AML-193 (cell line): ENCODE results near the gene ZNF219.

ENCODE experiments used
- DNase-seq, 2 experiments: peaks; one replicate each; lab custom pipeline; 2025; lab: John Stamatoyannopoulos, UW

ZNF219 gene

DNA sequence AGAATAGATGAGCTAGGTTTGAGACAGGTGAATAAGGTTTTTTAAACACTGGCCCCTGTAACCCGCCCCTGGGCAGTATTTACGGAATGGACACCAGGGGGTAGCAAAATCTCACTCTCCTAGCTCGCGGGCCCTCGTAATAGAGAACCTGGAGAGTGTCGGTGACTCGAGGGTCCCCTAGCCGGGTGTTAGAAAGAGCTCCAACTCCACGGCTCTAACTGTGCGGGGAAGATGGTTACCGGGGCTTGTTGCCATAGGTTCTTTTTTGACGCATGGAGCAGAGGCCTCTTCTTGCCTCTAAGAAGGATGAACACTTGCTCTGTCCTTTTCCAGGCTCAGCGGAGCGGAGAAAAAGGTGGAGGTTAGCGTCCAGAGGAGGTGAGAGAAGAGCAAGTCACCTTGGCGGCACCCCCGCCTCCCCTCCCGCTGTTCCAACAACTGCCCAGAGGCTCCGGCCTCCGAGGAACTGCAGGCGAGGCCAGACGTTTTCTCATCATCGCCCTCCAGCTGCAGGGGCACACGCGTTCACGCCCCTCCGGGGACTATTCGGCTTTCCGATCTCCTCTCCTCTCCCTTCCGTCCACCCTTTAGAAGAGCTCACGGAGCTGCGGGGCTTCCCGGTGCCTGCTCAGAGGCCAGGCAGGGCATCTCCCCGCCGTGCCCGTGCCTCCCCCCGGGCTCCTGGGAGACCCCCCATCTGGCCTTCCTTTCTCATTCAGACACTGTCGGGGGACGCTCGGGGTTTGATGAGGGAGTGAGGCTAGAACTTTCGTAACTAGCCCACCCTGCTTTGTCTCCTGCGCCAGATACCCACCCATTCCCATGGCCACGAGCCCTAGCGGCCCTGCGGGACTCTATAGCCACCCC, 29.7 kb downstream of the ZNF219 start:
- peak; percentile 47 to 75 for DNase-seq

DNA sequence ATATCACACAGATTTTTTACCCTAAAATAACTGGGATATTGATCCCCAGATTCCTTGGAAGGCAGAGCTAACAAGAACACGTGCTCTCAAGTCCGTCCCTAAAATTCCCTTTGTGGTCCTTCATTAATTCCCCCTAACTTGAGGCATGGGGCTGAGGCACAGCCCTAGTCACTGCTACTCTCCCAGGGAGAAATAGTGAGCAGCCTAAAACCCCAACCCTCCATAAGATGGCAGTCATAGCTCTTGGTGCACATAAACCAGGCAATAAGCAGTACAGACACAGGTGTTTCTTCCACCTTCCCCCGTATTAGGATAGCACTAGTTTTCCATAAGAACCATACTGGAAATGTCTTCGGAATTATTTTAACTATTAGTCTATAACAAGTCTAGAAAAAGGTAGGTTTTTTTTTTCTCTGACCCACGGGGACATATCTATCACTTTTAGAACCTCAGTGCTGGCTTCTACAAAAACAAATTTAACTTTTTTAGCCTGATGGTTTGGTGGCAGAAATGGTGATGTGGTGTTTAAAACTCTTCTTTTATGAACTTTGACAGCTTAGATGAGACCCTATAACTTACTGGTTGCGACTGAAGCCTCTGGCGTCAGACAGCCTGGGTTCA, 31.5 kb downstream of the ZNF219 start:
- DNase-seq = peak; percentile 3 to 13

DNA sequence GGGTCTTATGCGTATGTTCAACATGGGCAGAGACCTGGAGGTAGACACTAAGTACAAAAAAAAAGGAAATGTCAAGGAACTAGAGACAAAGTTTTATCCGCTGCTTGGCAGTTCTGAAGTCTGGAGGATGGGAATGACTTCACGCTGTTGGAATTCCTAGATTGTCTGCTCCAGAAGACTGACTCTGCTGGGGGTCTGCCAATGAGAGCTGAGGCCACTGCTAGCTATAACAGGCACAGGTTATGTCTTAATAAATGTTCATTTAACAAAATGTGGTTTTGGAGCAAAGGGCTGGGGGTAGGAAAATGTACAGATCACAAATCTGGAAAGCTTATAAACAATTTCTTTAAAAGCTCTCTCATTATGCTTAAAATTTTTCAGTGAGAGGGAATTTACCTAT, 35.0 kb downstream of the ZNF219 start:
- DNase-seq = no peak

DNA sequence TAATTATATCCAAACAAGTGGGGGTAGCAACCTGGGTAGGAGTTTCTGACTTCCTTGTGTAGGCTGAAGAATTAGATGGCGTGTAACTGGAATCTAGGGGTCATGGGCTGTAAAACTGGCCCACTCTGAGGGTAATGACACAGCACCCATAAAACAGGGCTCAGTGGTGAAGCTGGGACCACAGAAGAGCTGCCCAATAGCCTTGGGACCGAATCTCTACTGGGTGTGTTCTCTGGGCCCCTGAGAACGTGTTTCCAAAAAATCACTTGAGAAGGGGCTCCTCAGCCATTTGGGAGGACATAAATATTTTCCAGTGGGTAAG, 37.1 kb downstream of the ZNF219 start:
- DNase-seq = no peak

DNA sequence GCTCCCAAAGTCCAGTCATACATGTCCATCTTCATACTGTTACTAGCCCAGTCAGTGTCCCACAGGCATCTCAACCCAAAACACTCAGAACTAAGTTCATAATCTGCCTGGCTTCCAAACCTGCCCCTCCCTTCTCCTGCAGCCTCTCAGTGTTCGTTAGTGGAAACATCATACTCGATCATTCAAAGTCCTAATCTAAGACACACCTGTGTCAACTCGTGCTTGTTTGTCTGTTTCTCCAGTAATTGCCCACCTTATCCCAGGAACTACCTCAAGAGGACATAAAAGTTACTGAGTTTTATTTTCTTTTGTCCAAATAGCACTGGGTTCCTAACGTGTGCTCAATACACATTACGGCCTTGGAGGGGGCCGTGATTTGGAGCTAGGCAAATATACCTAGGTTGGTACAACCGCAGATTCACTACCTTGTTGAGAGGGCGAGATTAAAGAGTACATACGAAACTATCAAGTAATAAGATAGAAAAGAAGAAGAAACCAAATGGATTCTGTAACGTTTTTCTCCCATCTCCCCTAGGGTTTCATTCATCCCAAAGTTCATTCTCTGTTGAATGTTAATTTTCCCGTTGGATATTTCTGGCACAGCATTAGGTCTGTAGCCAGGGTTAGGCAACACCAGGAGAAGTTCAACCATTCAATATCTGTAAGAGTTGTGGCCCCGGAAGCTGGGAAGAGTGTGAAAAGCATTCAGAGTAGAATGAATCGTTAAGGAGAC, 37.7 kb downstream of the ZNF219 start:
- DNase-seq = no peak

DNA sequence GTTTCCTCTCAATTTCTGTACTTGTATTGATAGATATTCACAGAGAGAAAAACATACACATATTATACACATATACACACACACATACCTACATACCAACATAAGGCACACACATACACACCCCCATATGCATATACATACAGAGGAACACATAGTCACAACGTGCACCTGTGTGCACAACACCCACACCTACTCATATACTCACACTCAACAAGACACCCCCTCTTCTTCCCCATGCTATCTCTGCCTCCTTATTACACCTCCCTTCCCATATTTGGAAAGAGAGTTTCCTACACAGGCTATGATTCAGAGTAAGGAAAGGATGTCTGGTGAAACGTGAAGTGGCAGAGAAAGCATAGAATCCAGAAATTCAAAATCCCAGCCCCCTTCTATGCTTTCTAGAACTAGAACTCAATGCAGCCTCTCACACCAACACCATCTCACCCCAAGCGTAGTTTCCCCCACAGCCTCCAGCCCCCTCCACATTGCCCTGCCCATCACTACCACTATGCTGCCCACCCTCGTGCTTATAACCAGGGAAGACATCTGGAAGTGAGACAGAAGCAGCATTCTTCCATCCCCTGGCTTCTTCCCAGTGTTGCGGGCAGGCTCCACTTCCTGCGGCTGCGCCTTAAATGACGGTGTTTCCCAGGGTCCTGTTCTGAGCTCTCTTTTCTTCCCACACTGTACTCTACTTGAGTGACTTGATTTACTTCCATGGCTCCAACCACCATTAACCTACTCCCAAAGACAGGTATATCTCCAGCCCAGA, 38.4 kb downstream of the ZNF219 start:
- DNase-seq = no peak

DNA sequence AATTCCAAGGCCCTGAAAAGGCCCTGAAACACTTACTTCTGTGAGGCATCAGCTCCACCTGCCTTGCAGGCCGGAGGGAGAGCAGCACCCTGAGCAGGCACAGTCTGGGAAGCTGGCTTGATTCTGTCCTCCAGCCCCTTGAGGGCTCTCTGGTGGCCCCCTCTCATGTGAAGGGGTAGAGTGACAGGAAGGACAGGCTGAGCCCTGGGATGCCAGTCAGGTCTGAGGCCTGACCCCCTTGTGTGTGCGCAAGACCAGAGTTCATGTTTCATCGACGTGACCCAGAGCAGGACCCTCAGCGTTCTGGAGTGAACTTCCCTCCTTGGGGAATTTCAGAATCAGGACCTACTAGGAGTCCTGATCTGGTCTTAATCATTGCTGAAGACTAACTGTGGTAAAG, 39.6 kb downstream of the ZNF219 start:
- no peak for DNase-seq

DNA sequence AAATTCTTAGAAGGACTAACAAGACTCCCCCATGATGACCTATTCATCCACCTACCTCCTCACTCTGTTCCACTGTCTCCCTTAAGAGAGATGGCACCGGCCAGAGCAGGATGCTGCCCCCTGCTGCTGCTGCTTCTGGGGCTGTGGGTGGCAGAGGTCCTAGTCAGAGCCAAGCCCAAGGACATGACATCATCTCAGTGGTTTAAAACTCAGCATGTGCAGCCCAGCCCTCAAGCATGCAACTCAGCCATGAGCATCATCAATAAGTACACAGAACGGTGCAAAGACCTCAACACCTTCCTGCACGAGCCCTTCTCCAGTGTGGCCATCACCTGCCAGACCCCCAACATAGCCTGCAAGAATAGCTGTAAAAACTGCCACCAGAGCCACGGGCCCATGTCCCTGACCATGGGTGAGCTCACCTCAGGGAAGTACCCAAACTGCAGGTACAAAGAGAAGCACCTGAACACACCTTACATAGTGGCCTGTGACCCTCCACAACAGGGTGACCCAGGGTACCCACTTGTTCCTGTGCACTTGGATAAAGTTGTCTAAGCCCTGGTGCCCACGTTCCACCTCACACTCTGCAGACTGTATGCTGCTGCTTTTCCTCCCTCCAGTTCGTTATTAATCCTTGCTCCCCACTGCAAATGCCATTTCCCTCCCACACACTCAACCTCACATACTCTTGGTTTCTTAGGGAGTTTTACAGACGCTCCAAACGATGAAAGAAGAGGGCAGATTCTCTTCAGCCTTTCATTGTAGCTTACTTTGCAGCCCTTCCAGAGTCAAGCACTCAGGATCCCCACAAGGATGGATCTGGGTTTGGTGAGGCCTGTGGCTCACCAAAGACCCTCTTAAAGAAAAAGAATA, 40.4 kb downstream of the ZNF219 start, which contains the start of gene RNASE8:
Gene RNASE8 (plus strand): TSS at position 20 of the 873 bp plus-strand sequence. CDS start 71 bp downstream, at position 91.
- peak; percentile 25 to 26 for DNase-seq

DNA sequence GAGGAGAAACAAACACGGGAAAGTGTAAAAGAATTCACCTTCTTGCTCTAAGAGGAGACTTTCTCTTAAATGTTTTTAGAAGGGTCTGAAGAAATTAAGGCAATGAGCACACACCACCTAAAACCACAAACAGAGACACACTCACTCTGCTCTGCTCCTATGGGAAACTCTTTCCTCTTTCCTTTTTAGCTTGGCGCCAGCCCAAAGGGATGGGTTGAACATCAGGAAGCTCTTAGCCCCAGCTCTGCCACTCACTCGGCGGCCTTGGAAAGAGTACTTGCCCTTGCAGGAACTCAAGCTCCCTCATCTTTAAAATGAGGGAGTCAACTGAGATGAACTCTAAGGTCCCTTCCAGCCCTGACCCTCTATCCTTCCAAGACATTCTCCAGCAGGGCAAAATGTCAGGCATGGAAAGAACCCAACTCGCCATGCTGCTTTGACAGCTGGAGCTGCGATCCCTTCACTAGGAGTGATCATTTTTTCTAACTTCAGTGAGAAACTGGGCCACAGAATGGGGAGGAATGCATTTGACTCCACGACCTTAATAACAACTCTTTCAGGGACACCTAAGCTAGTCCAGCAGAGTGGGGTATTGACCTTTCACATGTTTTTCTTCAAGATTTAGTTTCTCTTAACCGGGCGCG, 41.8 kb downstream of the ZNF219 start:
- DNase-seq = no peak

DNA sequence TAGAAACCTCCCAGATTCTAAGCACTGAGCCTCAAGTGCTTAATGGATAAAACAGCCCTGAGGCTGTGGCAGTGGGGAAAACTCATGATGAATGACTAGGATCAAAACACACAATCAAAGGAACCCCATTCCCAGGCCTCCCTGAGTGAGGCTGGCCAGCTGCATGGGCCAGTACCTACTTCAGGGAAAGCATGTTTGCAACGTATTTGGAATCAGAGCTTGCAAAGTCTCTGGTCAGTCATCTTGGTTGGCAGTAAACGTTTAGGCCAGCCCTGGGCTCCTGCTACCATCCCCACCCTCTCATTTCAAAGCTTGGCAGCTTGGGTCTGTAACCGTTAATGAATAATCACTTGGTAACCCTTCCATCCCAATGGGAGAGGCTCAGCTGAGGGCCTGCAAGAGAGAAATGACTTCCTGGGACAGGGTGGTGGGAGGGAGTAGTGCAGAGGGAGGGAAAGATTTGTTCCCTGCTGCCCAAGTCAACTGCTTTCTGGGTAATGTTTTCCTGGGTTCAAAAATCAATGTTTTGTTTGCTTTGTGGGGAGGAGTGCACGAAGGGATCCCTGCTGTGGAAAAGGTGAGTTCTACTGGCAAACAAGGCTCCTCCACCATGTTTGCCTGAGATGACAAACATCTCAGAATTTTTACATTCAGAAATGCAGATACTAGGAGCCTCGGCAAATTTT, 42.9 kb downstream of the ZNF219 start:
- no peak for DNase-seq

DNA sequence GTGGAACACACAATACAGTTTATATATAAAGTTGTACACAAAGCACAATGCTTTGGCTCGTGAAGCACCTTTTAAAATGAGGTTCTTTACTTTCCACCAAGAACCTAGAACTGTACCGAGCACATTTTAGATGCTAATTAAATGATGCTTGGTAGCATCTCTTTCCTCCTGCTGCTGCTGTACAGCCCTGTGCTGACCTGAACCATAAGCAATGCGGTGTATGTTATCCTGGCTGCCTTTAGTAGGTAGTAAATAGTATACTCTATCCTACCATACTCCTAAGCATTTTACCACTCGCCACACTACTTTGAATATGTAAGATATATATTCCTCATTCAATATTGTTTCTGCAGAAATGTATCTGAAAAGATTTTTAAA, 43.7 kb downstream of the ZNF219 start:
- DNase-seq = no peak

DNA sequence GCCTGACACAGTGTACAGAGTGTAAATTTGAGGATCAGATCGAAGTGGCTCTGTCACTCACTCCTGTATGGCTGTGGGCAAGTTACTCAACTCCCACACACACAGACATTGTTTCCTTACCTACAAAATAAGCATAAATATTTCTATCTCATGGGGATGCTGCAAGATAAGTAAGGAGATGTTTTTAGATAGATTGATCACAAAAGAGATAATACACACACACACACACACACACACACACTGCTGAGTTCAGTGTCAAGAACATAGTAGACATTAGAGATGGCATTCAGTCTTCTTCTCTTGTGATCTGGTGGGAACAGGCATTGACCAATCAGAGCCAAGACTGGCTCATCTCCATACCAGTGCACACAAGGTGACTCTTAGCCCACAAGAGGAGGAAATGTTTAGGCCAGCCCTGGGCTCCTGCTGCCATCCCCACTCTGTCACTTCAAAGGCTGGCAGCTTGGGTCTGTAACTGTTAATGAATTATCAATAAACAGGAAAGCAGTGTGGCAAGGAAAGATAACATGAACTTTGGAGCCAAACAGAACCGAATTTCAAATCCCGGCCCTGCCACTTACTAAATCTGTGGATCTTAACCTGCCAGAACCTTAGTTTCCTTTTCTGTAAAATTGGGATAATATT, 44.2 kb downstream of the ZNF219 start:
- DNase-seq = no peak

DNA sequence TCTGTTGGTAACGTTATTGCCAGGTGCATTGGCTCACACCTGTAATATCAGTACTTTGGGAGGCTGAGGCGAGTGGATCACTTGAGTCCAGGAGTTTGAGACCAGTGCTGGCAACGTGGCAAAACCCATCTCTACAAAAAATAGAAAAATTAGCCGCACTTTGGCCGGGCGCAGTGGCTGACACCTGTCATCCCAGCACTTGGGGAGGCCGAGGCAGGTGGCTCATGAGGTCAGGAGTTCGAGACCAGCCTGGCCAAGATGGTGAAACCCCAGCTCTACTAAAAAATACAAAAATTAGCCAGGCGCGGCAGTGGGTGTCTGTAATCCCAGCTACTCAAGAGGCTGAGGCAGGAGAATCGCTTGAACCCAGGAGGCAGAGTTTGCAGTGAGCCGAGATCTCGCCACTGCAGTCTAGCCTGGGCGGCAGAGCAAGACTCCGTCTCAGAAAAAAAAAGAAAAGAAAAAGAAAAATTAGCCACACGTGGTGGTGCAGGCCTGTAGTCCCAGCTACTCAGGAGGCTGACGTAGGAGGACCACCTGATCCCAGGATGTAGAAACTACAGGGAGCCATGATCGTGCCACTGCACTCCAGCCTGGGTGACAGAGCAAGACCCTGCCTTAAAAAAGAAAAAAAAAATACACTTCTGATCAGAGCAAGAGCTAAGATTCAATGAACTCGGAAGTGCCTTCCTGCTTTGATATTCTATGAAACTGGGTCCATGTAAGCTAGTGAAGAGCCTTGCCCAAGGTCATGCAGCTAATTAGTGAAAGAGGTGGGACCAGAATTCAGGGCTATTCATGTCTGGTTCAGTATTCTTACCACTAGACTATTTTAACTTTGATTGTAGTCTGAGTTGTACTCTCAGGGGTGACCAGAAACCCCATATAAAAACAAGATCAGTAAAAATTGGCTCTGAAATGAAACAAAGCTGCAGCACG, 45.0 kb downstream of the ZNF219 start:
- DNase-seq = no peak

DNA sequence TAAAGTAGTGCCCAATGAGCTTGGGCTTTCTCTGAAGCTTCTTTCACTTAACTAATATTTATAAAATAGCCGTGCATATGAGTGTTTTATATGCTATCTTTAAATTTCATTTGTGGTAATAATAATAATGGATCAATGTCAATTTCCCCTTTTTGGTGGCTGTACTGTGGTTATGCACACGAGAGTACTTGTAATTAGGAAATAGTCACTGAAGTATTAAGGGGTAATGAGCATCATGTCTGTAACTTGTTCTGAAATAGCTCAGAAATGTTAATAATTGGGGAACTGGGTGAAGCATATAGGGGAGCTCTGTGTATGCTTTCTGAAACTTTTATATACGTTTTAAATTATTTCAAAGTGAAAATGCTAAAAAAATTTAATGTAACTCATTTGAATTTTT, 47.9 kb downstream of the ZNF219 start:
- peak; percentile 59 to 62 for DNase-seq

DNA sequence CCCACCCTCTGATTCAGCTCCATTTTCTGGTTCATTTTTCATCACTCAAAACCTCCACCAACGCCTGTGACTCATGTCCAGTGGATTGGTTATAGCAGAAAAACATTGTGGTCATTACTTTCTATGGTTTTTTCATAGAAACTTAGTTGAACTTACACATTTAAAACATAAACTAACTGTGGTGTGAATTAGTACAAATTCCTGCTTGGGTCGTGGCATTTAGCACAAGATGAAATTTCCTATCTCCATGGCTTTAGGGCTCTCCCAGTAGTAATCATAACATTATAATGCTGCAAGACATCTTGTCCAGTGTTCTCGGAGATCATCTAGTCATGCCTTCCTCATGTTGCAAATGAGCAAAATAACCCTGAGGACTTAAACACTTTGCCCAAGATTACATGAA, 49.2 kb downstream of the ZNF219 start:
- no peak for DNase-seq

DNA sequence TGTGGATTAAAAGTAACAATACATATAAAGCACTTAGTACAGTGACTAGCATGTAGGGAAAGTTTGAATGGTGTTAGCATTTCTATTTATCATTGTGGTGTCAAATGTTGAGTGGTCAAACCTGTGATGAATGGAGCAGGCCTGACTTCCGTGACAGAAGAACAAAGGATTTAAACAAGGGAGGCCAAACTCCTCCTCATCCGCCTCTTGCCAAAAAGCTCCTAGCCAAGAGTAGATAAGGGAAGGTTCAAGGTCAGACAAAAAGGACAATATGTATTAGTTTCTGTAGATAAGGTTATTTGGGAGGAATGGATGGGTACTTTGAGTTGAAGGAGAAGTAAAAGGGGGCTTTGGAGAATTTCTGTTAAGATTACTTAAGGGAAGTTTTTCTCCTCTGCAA, 49.8 kb downstream of the ZNF219 start:
- DNase-seq = no peak

DNA sequence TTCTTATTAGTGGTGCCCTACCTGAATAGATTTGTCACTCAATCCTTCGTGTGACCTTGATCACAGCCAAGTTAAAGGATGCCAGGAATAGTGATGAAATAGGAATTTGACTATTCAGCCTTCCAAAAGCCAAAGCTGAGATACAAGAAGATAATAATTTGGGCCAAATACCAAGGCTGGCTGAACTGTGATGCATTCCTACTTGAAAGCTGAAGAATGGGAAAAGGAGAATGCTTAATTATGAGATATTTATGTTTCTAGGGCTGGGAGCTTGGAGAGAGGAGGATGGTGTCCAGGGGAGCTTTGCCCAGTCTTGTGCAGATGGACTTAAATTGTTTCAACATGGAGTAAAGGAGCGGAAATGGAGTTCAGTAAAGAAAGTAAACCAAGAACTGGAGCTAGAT, 51.1 kb downstream of the ZNF219 start:
- DNase-seq = no peak

DNA sequence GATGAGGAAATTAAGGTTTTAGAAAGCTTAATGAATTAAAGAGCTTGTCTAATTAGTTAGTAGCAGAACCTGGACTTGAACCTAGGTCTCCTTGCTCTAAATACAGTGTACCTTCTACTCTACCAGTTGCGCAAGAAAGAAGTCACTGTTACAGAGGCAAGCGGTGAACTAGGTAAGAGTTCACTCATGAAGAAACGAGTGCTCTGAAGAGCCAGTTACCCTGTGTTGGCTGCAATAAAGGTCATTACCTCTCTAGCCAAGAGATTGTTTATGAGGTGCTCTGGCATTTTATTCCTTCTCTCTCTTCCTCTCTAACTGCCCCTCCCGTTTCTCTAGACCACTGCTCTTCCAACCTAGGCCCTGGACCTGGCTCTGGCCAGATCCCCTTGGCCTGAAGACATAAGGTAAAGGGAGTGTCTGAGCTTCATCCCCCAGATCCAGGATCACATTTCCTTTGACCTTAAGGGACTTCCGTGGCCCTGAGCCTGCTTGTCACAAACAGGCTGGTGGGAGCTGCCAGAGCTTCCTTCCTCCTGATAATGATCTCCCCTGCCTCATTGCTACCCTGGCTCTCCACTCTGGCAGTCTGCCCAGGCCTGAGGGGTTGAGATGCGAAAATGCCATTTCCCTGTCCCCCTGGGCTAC, 54.4 kb downstream of the ZNF219 start:
- DNase-seq = peak; percentile 27 to 34
